CD14-positive monocyte (primary cell): Measurements from ENCODE around the gene MKRN1. TPM values are rescaled to one million over a fixed set of nuclear protein-coding genes. Genes with fewer than 3 reads are reported as not detected.
"Not testable (repeated sequence)": the region's sequence is repeated elsewhere in the genome, so short reads cannot be mapped to it uniquely, and the experiment has no call there.

Experiments
- DNase-seq, 3 donors: peaks; one replicate each; pipeline ENCODE4 v3.0.0-alpha.2; 2011 to 2022
- H2AFZ ChIP-seq: 2 replicates; pipeline ENCODE4 v1.6.0; 2012; ENCODE audit warnings: mild to moderate bottlenecking, low read depth, low read length, inconsistent platforms; ENCODE audit not compliant: insufficient read depth, poor library complexity, severe bottlenecking
- H3K27ac ChIP-seq, 2 donors: 1 replicate in 1 of 2; 2 replicates in 1 of 2; pipeline ENCODE4 v1.5.1; 2012 to 2013; ENCODE audit warnings: low read length in 2 of 2, control low read depth in 1 of 2, inconsistent platforms in 1 of 2, low read depth in 1 of 2, mild to moderate bottlenecking in 1 of 2
- H3K27me3 ChIP-seq, 2 donors: one replicate each; pipeline versions ENCODE4 v1.6.0 to v1.6.1; 2011 to 2013; ENCODE audit warnings: low read length in 2 of 2; ENCODE audit not compliant: control insufficient read depth in 2 of 2, insufficient read depth in 2 of 2
- H3K36me3 ChIP-seq, 2 donors: replicated peaks in 1 of 2; 1 replicate in 1 of 2; 2 replicates in 1 of 2; pipeline versions ENCODE4 v1.5.1 to v1.6.1; 2012 to 2013; ENCODE audit warnings: low read length in 2 of 2, control low read depth in 1 of 2, inconsistent platforms in 1 of 2, mild to moderate bottlenecking in 1 of 2; ENCODE audit not compliant: insufficient read depth in 2 of 2, control insufficient read depth in 1 of 2
- H3K4me1 ChIP-seq, 2 donors: 1 replicate in 1 of 2; 2 replicates in 1 of 2; pipeline versions ENCODE4 v1.5.1 to v1.6.1; 2012 to 2013; ENCODE audit warnings: low read length in 2 of 2, control low read depth in 1 of 2, inconsistent platforms in 1 of 2, mild to moderate bottlenecking in 1 of 2, moderate library complexity in 1 of 2; ENCODE audit not compliant: insufficient read depth in 2 of 2, control insufficient read depth in 1 of 2
- H3K4me2 ChIP-seq: replicated peaks from 2 replicates; pipeline ENCODE3; 2012; ENCODE audit warnings: low read length, moderate library complexity, mild to moderate bottlenecking; ENCODE audit not compliant: poor library complexity, severe bottlenecking; ENCODE audit errors: extremely low read depth
- H3K4me3 ChIP-seq, 3 experiments: fragments of 200-600 bp in 1 of 3; sonication (generic) in 1 of 3; replicated peaks in 1 of 3; 1 replicate in 2 of 3; 2 replicates in 1 of 3; pipeline ENCODE4 v1.5.1; 2011 to 2013; ENCODE audit warnings: low read length in 3 of 3, mild to moderate bottlenecking in 3 of 3, control low read depth in 2 of 3, low read depth in 2 of 3, inconsistent platforms in 1 of 3, moderate library complexity in 1 of 3
- H3K79me2 ChIP-seq: 2 replicates; pipeline ENCODE4 v1.6.0; 2012; ENCODE audit warnings: mild to moderate bottlenecking, control low read depth, inconsistent platforms, low read length, moderate library complexity; ENCODE audit not compliant: insufficient read depth
- H3K9ac ChIP-seq: 2 replicates; pipeline ENCODE4 v1.6.0; 2017; ENCODE audit warnings: low read length, mild to moderate bottlenecking; ENCODE audit not compliant: insufficient read depth, poor library complexity, severe bottlenecking
- H3K9me3 ChIP-seq, 2 donors: replicated peaks in 1 of 2; 1 replicate in 1 of 2; 2 replicates in 1 of 2; pipeline versions ENCODE4 v1.5.1 to v1.6.1; 2012 to 2013; ENCODE audit warnings: low read length in 2 of 2, control low read depth in 1 of 2; ENCODE audit not compliant: control insufficient read depth in 1 of 2, insufficient read depth in 1 of 2
- H4K20me1 ChIP-seq: 2 replicates; pipeline ENCODE4 v1.6.0; 2012; ENCODE audit warnings: mild to moderate bottlenecking, low read length, control low read depth, moderate library complexity; ENCODE audit not compliant: insufficient read depth
- H3K27ac Mint-ChIP-seq, 7 donors: one replicate each; pipeline ENCODE4 v1.8.0; 2020; ENCODE audit warnings: mild to moderate bottlenecking in 7 of 7, mixed read lengths in 7 of 7, moderate library complexity in 6 of 7, inconsistent platforms in 2 of 7
- H3K27me3 Mint-ChIP-seq, 3 donors: one replicate each; pipeline ENCODE4 v1.8.0; 2021 to 2022; ENCODE audit warnings: low read depth in 3 of 3, mild to moderate bottlenecking in 3 of 3, mixed read lengths in 3 of 3, moderate library complexity in 3 of 3, inconsistent platforms in 1 of 3
- H3K36me3 Mint-ChIP-seq, 2 donors: one replicate each; pipeline ENCODE4 v1.8.0; 2020; ENCODE audit warnings: mixed read lengths in 2 of 2, inconsistent platforms in 1 of 2, mild to moderate bottlenecking in 1 of 2
- H3K4me1 Mint-ChIP-seq: one replicate; pipeline ENCODE4 v1.8.0; 2020; ENCODE audit warnings: mild to moderate bottlenecking, mixed read lengths
- H3K4me3 Mint-ChIP-seq, 2 donors: one replicate each; pipeline ENCODE4 v1.8.0; 2020; ENCODE audit warnings: mild to moderate bottlenecking in 2 of 2, mixed read lengths in 2 of 2, moderate library complexity in 1 of 2
- H3K9me3 Mint-ChIP-seq, 7 donors: one replicate each; pipeline ENCODE4 v1.8.0; 2020 to 2022; ENCODE audit warnings: mixed read lengths in 7 of 7, mild to moderate bottlenecking in 6 of 7, moderate library complexity in 6 of 7, inconsistent platforms in 2 of 7
- WGBS: methylation state at CpG from one replicate; pipeline ENCODE4 v1.1.5; 2013; ENCODE audit warnings: missing lambda C conversion rate; ENCODE audit not compliant: insufficient coverage; 5-methylcytosine and 5-hydroxymethylcytosine counted together
- intact Hi-C, 2 donors: fragments of 100-400 bp; cut with micrococcal nuclease; formaldehyde crosslinking; loops; one replicate each; pipeline versions ENCODE4 v1.15.0 to v1.15.1; 2023
- polyA plus RNA-seq, 3 donors: library from polyadenylated mRNA; depleted of rRNA in 1 of 3; unstranded in 2 of 3; stranded (reverse) in 1 of 3; fragments of 300-500 nt in 2 of 3; fragments of >200 nt in 1 of 3; fragmentation: Illumina TruSeq in 2 of 3; gene quantifications; 1 replicate in 2 of 3; 2 replicates in 1 of 3; pipeline ENCODE4 v1.2.3, GENCODE V29; 2012 to 2021
- TF ChIP-seq, protein P1 (sequence below): fragments of 200-600 bp; IDR thresholded peaks from one replicate; pipeline ENCODE4 v1.8.0; 2022; ENCODE audit warnings: antibody characterized with exemption, mild to moderate bottlenecking

Gene MKRN1
- polyA plus RNA-seq, 3 donors, result 88.4 to 160 (median 127) TPM

DNA sequence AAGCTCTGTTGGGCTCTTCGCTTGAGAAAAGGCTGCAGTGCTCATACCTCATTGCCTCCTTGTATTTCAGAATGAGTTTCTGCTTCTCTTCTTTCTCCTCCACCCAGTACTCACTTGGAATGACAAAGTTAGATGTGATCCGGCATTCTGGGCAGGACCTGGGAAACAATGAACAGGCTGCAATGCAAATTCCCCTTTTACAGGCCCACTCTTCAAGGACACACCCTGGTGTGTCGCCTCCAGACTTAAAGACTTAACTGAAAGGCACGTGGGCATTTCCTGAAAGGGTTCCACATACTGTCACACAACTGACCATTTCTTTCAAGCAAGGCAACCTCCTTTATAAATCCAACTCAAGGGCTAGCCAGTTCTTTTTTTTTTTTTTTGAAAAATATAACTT is 23.6 kb downstream of the MKRN1 start:
- no peaks in the 10 kb centered on the region for H3K27me3 ChIP-seq
- peak overlapping the region in 1 of 7 donors; percentile 12 for H3K27ac Mint-ChIP-seq
- H3K4me1 ChIP-seq, result no peaks in the 10 kb centered on the region
- no peak overlapping the region for H3K4me2 ChIP-seq
- peaks cover 79 to 94% of the 10 kb centered on the region in 2 donors for H3K36me3 ChIP-seq
- no peak overlapping the region for H3K27ac ChIP-seq
- no peak overlapping the region for H3K4me3 Mint-ChIP-seq
- no peak overlapping the region for H3K9ac ChIP-seq
- H3K36me3 Mint-ChIP-seq, result peaks cover 80 to 85% of the 10 kb centered on the region in 2 donors
- H3K9me3 ChIP-seq, result no peaks in the 10 kb centered on the region
- no peaks in the 10 kb centered on the region for H3K27me3 Mint-ChIP-seq
- H3K79me2 ChIP-seq, result peaks cover 19% of the 10 kb centered on the region
- no peak overlapping the region for H2AFZ ChIP-seq
- peaks cover 97% of the 10 kb centered on the region for H4K20me1 ChIP-seq
- WGBS, result 85% methylated on average over 3 of the region's 4 CpGs
- H3K4me1 Mint-ChIP-seq, result no peaks in the 10 kb centered on the region
- no peaks in the 10 kb centered on the region for H3K9me3 Mint-ChIP-seq
- intact Hi-C loops, result no loop called here
- no peak overlapping the region for H3K4me3 ChIP-seq
- no peak for DNase-seq
- TF ChIP-seq, protein P1, sequence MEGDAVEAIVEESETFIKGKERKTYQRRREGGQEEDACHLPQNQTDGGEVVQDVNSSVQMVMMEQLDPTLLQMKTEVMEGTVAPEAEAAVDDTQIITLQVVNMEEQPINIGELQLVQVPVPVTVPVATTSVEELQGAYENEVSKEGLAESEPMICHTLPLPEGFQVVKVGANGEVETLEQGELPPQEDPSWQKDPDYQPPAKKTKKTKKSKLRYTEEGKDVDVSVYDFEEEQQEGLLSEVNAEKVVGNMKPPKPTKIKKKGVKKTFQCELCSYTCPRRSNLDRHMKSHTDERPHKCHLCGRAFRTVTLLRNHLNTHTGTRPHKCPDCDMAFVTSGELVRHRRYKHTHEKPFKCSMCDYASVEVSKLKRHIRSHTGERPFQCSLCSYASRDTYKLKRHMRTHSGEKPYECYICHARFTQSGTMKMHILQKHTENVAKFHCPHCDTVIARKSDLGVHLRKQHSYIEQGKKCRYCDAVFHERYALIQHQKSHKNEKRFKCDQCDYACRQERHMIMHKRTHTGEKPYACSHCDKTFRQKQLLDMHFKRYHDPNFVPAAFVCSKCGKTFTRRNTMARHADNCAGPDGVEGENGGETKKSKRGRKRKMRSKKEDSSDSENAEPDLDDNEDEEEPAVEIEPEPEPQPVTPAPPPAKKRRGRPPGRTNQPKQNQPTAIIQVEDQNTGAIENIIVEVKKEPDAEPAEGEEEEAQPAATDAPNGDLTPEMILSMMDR, result no peak

DNA sequence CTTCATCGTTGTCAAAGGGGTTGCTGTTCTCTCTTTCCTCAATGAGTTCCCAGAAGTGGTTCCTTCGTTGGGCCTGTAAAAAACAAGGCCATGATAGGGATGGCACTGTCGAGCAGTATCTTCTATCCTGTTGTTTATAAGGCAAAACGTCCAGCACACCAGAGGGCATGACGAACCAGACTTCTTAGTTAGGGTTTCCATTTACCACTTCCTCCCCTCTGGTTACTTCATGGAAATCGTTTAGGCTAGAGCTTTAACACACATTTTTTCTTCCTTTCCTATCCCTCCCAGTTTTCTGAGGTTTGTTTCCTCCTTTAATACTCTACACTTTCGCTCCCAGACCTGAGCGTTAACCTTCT is 24.7 kb downstream of the MKRN1 start:
- Histone ChIP-seq H3K79me2 (peaks cover 12% of the 10 kb centered on the region), H2AFZ (no peak overlapping the region), H3K4me1 (no peaks in the 10 kb centered on the region), H3K36me3 (peaks cover 73 to 83% of the 10 kb centered on the region in 2 donors), H4K20me1 (peaks cover 92% of the 10 kb centered on the region), H3K4me3 (no peak overlapping the region), H3K9ac (no peak overlapping the region), H3K27me3 (no peaks in the 10 kb centered on the region), H3K4me2 (no peak overlapping the region), H3K9me3 (no peaks in the 10 kb centered on the region), H3K27ac (no peak overlapping the region)
- intact Hi-C loops, result no loop called here
- H3K27me3 Mint-ChIP-seq, result no peaks in the 10 kb centered on the region
- peak overlapping the region in 4 of 7 donors; percentile 7 to 58 (median 22) for H3K27ac Mint-ChIP-seq
- peaks cover 73 to 80% of the 10 kb centered on the region in 2 donors for H3K36me3 Mint-ChIP-seq
- no peak for DNase-seq
- peaks cover 1% of the 10 kb centered on the region for H3K4me1 Mint-ChIP-seq
- 68% methylated on average over 8 of the region's 8 CpGs for WGBS
- TF ChIP-seq, protein P1, result no peak
- H3K4me3 Mint-ChIP-seq, result no peak overlapping the region
- H3K9me3 Mint-ChIP-seq, result no peaks in the 10 kb centered on the region

- H3K9me3 Mint-ChIP-seq, H3K9ac ChIP-seq, intact Hi-C loops, H3K27me3 ChIP-seq, H3K4me2 ChIP-seq, H3K4me3 Mint-ChIP-seq, DNase-seq, H3K4me3 ChIP-seq, H3K4me1 ChIP-seq, H3K27ac ChIP-seq, H3K27me3 Mint-ChIP-seq, H2AFZ ChIP-seq, H3K4me1 Mint-ChIP-seq, H3K9me3 ChIP-seq, H3K79me2 ChIP-seq: not testable (repeated sequence)
- Mint-ChIP-seq H3K36me3 (peaks cover 67 to 79% of the 10 kb centered on the region in 2 donors), H3K27ac (peak overlapping the region in 3 of 7 donors; percentile 7 to 58 (median 13))
- H4K20me1 ChIP-seq, result peaks cover 85% of the 10 kb centered on the region
- 95% methylated on average over 3 of the region's 9 CpGs for WGBS
- peaks cover 67 to 77% of the 10 kb centered on the region in 2 donors for H3K36me3 ChIP-seq
These were observed 25.3 kb downstream of the MKRN1 start for GRCh38 chr7:140453785-140454656.
